HG03460 (cell line): ENCODE results near the gene PLA2G2F.
A peak's percentile ranks its signal among the peaks of the same experiment; 100 is the strongest.

Experiments
- ATAC-seq: cut with Tn5 transposase; IDR thresholded peaks from one replicate; pipeline ENCODE4 v1.9.1; 2021; ENCODE audit not compliant: unreplicated experiment

PLA2G2F gene

GRCh38 chr1:20142001-20142710, 3.0 kb downstream of the PLA2G2F start:
- no peak for ATAC-seq

- ATAC-seq = no peak
Observed at GRCh38 chr1:20143318-20143717, 4.2 kb downstream of the PLA2G2F start.

GRCh38 chr1:20143734-20144565, 4.8 kb downstream of the PLA2G2F start:
- no peak for ATAC-seq

- ATAC-seq = no peak
Observed at GRCh38 chr1:20147846-20148570, 8.9 kb downstream of the PLA2G2F start.

- ATAC-seq = no peak
Observed at GRCh38 chr1:20148571-20149500, 9.7 kb downstream of the PLA2G2F start.

GRCh38 chr1:20149601-20150325, 10.6 kb downstream of the PLA2G2F start:
- no peak for ATAC-seq

GRCh38 chr1:20150326-20150705, 11.2 kb downstream of the PLA2G2F start:
- no peak for ATAC-seq

- ATAC-seq = no peak
Observed at GRCh38 chr1:20150969-20151368, 11.8 kb downstream of the PLA2G2F start.

GRCh38 chr1:20151906-20152598, 12.9 kb downstream of the PLA2G2F start:
- ATAC-seq = peak; percentile 61

- no peak for ATAC-seq
Observed at GRCh38 chr1:20152599-20152930, 13.4 kb downstream of the PLA2G2F start.

- ATAC-seq = no peak
Observed at GRCh38 chr1:20153000-20153418, 13.9 kb downstream of the PLA2G2F start.

GRCh38 chr1:20154301-20154831, 15.2 kb downstream of the PLA2G2F start:
- no peak for ATAC-seq

GRCh38 chr1:20158358-20159070, 19.4 kb downstream of the PLA2G2F start:
- ATAC-seq = no peak

GRCh38 chr1:20160034-20160433, 20.9 kb downstream of the PLA2G2F start:
- ATAC-seq = no peak

GRCh38 chr1:20164694-20165202, 25.6 kb downstream of the PLA2G2F start:
- ATAC-seq = no peak

GRCh38 chr1:20165522-20165951, 26.4 kb downstream of the PLA2G2F start:
- no peak for ATAC-seq

- no peak for ATAC-seq
Observed at GRCh38 chr1:20166051-20166450, 26.9 kb downstream of the PLA2G2F start.

- no peak for ATAC-seq
Observed at GRCh38 chr1:20167126-20167525, 28.0 kb downstream of the PLA2G2F start.
